IMR-90 (cell line): ENCODE measurements around the gene CALCOCO2. TPM values are rescaled to one million over a fixed set of nuclear protein-coding genes. Genes with fewer than 3 reads are reported as not detected.

Source experiments
- ATAC-seq: fragments of 200-7000 bp; cut with Tn5 transposase; 2 replicates; pipeline ENCODE4 v1.9.1; 2020; ENCODE audit warnings: low read depth, mild to moderate bottlenecking, moderate library complexity
- BruUV-seq: library from RNA; stranded (reverse); fragments of 400-500 nt; replicated peaks from 2 replicates; lab custom pipeline; 2021; lab: Mats Ljungman, UMichigan
- CTCF ChIA-PET: fragments of 300-600 bp; formaldehyde crosslinking; extraction: SDS; loops from one replicate; lab custom pipeline; 2021; ENCODE audit warnings: antibody characterized with exemption; lab: Yijun Ruan, JAX
- POLR2A ChIA-PET: fragments of 300-600 bp; sonication (Branson Sonifier 250); formaldehyde crosslinking; loops from one replicate; lab custom pipeline; 2022; ENCODE audit warnings: antibody characterized with exemption; ENCODE audit not compliant: unreplicated experiment; lab: Charles Lee
- DNase-seq: peaks from one replicate; pipeline ENCODE4 v3.0.0; 2013
- H2AFZ ChIP-seq: replicated peaks from 2 replicates; pipeline ENCODE3; 2013; ENCODE audit warnings: low read length, mild to moderate bottlenecking; ENCODE audit not compliant: poor library complexity
- H2AK5ac ChIP-seq: 2 replicates; pipeline ENCODE4 v1.6.1; 2013; ENCODE audit warnings: low read depth, low read length, inconsistent platforms
- H2AK9ac ChIP-seq: replicated peaks from 2 replicates; pipeline ENCODE3; 2013; ENCODE audit warnings: mild to moderate bottlenecking, low read depth, low read length, moderate library complexity; ENCODE audit not compliant: poor library complexity
- H2BK120ac ChIP-seq: 2 replicates; pipeline ENCODE4 v1.6.1; 2013; ENCODE audit warnings: low read depth, low read length, inconsistent platforms
- H2BK15ac ChIP-seq: 3 replicates; pipeline ENCODE4 v1.6.1; 2013; ENCODE audit warnings: low read depth, low read length, inconsistent platforms
- H2BK20ac ChIP-seq: 2 replicates; pipeline ENCODE4 v1.6.1; 2013; ENCODE audit warnings: low read depth, mild to moderate bottlenecking, inconsistent platforms, low read length, moderate library complexity
- H2BK5ac ChIP-seq: 2 replicates; pipeline ENCODE4 v1.6.1; 2013; ENCODE audit warnings: mild to moderate bottlenecking, low read depth, low read length, inconsistent platforms; ENCODE audit not compliant: poor library complexity, severe bottlenecking
- H3K14ac ChIP-seq: replicated peaks from 2 replicates; pipeline ENCODE4 v1.6.1; 2013; ENCODE audit warnings: low read depth, low read length, inconsistent platforms
- H3K18ac ChIP-seq: 2 replicates; pipeline ENCODE4 v1.6.1; 2013; ENCODE audit warnings: low read depth, low read length, control low read depth
- H3K23ac ChIP-seq: 2 replicates; pipeline ENCODE4 v1.6.1; 2013; ENCODE audit warnings: low read depth, low read length, inconsistent platforms
- H3K27ac ChIP-seq: 2 replicates; pipeline ENCODE4 v1.5.1; 2013; ENCODE audit warnings: mild to moderate bottlenecking, control low read depth, low read length; ENCODE audit not compliant: insufficient read depth
- H3K27me3 ChIP-seq: 2 replicates; pipeline ENCODE4 v1.6.1; 2013; ENCODE audit warnings: low read length; ENCODE audit not compliant: control insufficient read depth, insufficient read depth
- H3K36me3 ChIP-seq: 2 replicates; pipeline ENCODE4 v1.6.1; 2013; ENCODE audit warnings: low read length, mixed read lengths; ENCODE audit not compliant: control insufficient read depth, insufficient read depth
- H3K4ac ChIP-seq: 2 replicates; pipeline ENCODE4 v1.6.1; 2013; ENCODE audit warnings: low read depth, low read length, inconsistent platforms
- H3K4me1 ChIP-seq: 2 replicates; pipeline ENCODE4 v1.6.1; 2013; ENCODE audit warnings: low read length, mixed read lengths; ENCODE audit not compliant: control insufficient read depth, insufficient read depth
- H3K4me2 ChIP-seq: 2 replicates; pipeline ENCODE4 v1.6.1; 2013; ENCODE audit warnings: low read depth, mild to moderate bottlenecking, control low read depth, low read length, moderate library complexity
- H3K4me3 ChIP-seq: 2 replicates; pipeline ENCODE4 v1.5.1; 2013; ENCODE audit warnings: low read depth, mild to moderate bottlenecking, control low read depth, low read length, moderate library complexity; ENCODE audit not compliant: insufficient read depth
- H3K56ac ChIP-seq: 2 replicates; pipeline ENCODE4 v1.6.1; 2013; ENCODE audit warnings: low read length, inconsistent platforms; ENCODE audit not compliant: insufficient read depth; ENCODE audit errors: extremely low read depth
- H3K79me1 ChIP-seq, 2 experiments: 2 replicates each; pipeline ENCODE4 v1.6.1; 2013; ENCODE audit warnings: low read length in 2 of 2, inconsistent platforms in 1 of 2, low read depth in 1 of 2
- H3K9ac ChIP-seq: 2 replicates; pipeline ENCODE4 v1.6.1; 2013; ENCODE audit warnings: low read depth, low read length, control low read depth
- H3K9me1 ChIP-seq: 2 replicates; pipeline ENCODE4 v1.6.1; 2013; ENCODE audit warnings: low read length, inconsistent platforms; ENCODE audit not compliant: insufficient read depth
- H3K9me3 ChIP-seq: 2 replicates; pipeline ENCODE4 v1.6.1; 2013; ENCODE audit warnings: low read length; ENCODE audit not compliant: control insufficient read depth, insufficient read depth
- H4K20me1 ChIP-seq: 2 replicates; pipeline ENCODE4 v1.6.1; 2013; ENCODE audit warnings: low read length, inconsistent platforms; ENCODE audit not compliant: insufficient read depth
- H4K5ac ChIP-seq: 2 replicates; pipeline ENCODE4 v1.6.1; 2013; ENCODE audit warnings: mild to moderate bottlenecking, low read depth, low read length, control low read depth
- H4K8ac ChIP-seq, 2 experiments: 2 replicates each; pipeline ENCODE4 v1.6.1; 2013; ENCODE audit warnings: low read depth in 2 of 2, low read length in 2 of 2, control low read depth in 1 of 2, inconsistent platforms in 1 of 2
- H4K91ac ChIP-seq: 2 replicates; pipeline ENCODE4 v1.6.1; 2013; ENCODE audit warnings: low read depth, low read length, inconsistent platforms; ENCODE audit not compliant: insufficient read depth
- BHLHE40 ChIP-seq: fragments of 150-350 bp; IDR thresholded peaks from 2 replicates; pipeline ENCODE4 v1.6.1; 2016; ENCODE audit warnings: mild to moderate bottlenecking, low read depth, low read length
- CEBPB ChIP-seq: IDR thresholded peaks from 2 replicates; pipeline ENCODE4 v1.6.1; 2012; ENCODE audit warnings: low read depth, low read length, improper control_type of control experiment
- ELK1 ChIP-seq: fragments of 150-350 bp; IDR thresholded peaks from 2 replicates; pipeline ENCODE4 v1.6.1; 2016; ENCODE audit warnings: low read depth, mild to moderate bottlenecking, low read length, moderate library complexity, borderline replicate concordance
- FOS ChIP-seq: fragments of 150-350 bp; IDR thresholded peaks from 2 replicates; pipeline ENCODE4 v1.6.1; 2016; ENCODE audit warnings: low read depth, low read length
- MAFK ChIP-seq: IDR thresholded peaks from 2 replicates; pipeline ENCODE4 v1.6.1; 2012; ENCODE audit warnings: low read depth, low read length, improper control_type of control experiment
- MAZ ChIP-seq: IDR thresholded peaks from 2 replicates; pipeline ENCODE4 v1.6.1; 2012; ENCODE audit warnings: low read depth, mild to moderate bottlenecking, low read length, improper control_type of control experiment, moderate library complexity, borderline replicate concordance
- MXI1 ChIP-seq: IDR thresholded peaks from 2 replicates; pipeline ENCODE4 v1.6.1; 2012; ENCODE audit warnings: low read depth, mild to moderate bottlenecking, low read length, moderate library complexity, borderline replicate concordance
- NFE2L2 ChIP-seq: fragments of 150-350 bp; IDR thresholded peaks from 2 replicates; pipeline ENCODE4 v1.6.1; 2016; ENCODE audit warnings: low read depth, mild to moderate bottlenecking, low read length
- POLR2A ChIP-seq: IDR thresholded peaks from 2 replicates; pipeline ENCODE4 v1.6.1; 2012; ENCODE audit warnings: mild to moderate bottlenecking, low read depth, low read length
- RAD21 ChIP-seq: IDR thresholded peaks from 2 replicates; pipeline ENCODE4 v1.6.1; 2012; ENCODE audit warnings: low read length, improper control_type of control experiment
- RCOR1 ChIP-seq: IDR thresholded peaks from 2 replicates; pipeline ENCODE4 v1.6.1; 2012; ENCODE audit warnings: mild to moderate bottlenecking, low read length, improper control_type of control experiment; ENCODE audit not compliant: insufficient replicate concordance
- RFX5 ChIP-seq: IDR thresholded peaks from 2 replicates; pipeline ENCODE4 v1.8.0; 2012; ENCODE audit warnings: low read depth, mild to moderate bottlenecking, low read length, moderate library complexity
- SMC3 ChIP-seq: fragments of 150-350 bp; IDR thresholded peaks from 2 replicates; pipeline ENCODE4 v1.6.1; 2016; ENCODE audit warnings: low read depth, mild to moderate bottlenecking, antibody characterized with exemption, low read length, moderate library complexity
- WGBS, 2 experiments: methylation state at CpG; one replicate each; pipeline versions ENCODE4 v1.1.5 to v1.1.7; 2013; ENCODE audit warnings: missing lambda C conversion rate in 2 of 2; ENCODE audit not compliant: insufficient read length in 1 of 2; ENCODE audit errors: extremely low coverage in 2 of 2; 5-methylcytosine and 5-hydroxymethylcytosine counted together
- dilution Hi-C: fragments of 300-500 bp; cut with HindIII; formaldehyde crosslinking; loops from one replicate; pipeline ENCODE4 v1.14.3; 2018; ENCODE audit warnings: low sequenced_read_pairs; ENCODE audit not compliant: unreplicated experiment
- in situ Hi-C: fragments of 300-500 bp; cut with MboI; formaldehyde crosslinking; loops from 3 replicates; pipeline ENCODE4 v1.14.3; 2019; ENCODE audit warnings: low sequenced_read_pairs, inconsistent platforms, mixed read lengths
- intact Hi-C: fragments of 100-400 bp; cut with micrococcal nuclease; formaldehyde crosslinking; loops from 2 replicates; pipeline ENCODE4 v1.10.0; 2022
- polyA plus RNA-seq, 3 experiments: library from polyadenylated mRNA; depleted of rRNA; stranded (reverse); fragments of >200 nt; gene quantifications; 2 replicates each; pipeline ENCODE4 v1.2.3, GENCODE V29; 2012; ENCODE audit warnings: low replicate concordance in 1 of 3
- total RNA-seq: library from RNA; depleted of rRNA; stranded (reverse); fragments of >200 nt; gene quantifications from 2 replicates; pipeline ENCODE4 v1.2.3, GENCODE V29; 2012
- TF ChIP-seq, protein P1 (sequence below): fragments of 150-350 bp; IDR thresholded peaks from 2 replicates; pipeline ENCODE4 v1.6.1; 2017; ENCODE audit warnings: mild to moderate bottlenecking, antibody characterized with exemption, low read length, low read depth
- TF ChIP-seq, protein P2 (sequence below): conservative IDR thresholded peaks from 2 replicates; pipeline ENCODE4 v1.5.1; 2012; ENCODE audit warnings: mild to moderate bottlenecking, low read depth, low read length, improper control_type of control experiment

CALCOCO2 gene
- total and polyA plus RNA-seq, 2 of the 4 experiments (the other 2 are of a cell fraction), result 35.9 to 53.4 TPM

GRCh38 chr17:48860456-48860855 lies 29.6 kb downstream of the CALCOCO2 start:
- dilution Hi-C loops, result no loop called here

More at GRCh38 chr17:48860456-48860855, 29.6 kb downstream of the CALCOCO2 start:
- Histone ChIP-seq H3K23ac (no peak overlapping the region), H2AFZ (no peak overlapping the region), H2BK15ac (no peak overlapping the region), H3K27me3 (no peaks in the 10 kb centered on the region), H4K5ac (no peak overlapping the region), H3K18ac (no peak overlapping the region), H3K56ac (no peak overlapping the region), H3K9ac (no peak overlapping the region), H2BK20ac (no peak overlapping the region), H2BK5ac (no peak overlapping the region), H4K20me1 (no peaks in the 10 kb centered on the region), H3K36me3 (peaks cover 38% of the 10 kb centered on the region), H2AK5ac (no peak overlapping the region), H3K4me2 (no peak overlapping the region), H4K91ac (no peak overlapping the region), H3K79me1 (no peaks in the 10 kb centered on the region), H3K4ac (no peak overlapping the region), H3K14ac (no peak overlapping the region), H3K9me1 (no peaks in the 10 kb centered on the region), H3K27ac (no peak overlapping the region), H3K4me3 (no peak overlapping the region), H4K8ac (no peak overlapping the region), H2BK120ac (no peak overlapping the region), H3K9me3 (no peaks in the 10 kb centered on the region), H2AK9ac (no peak overlapping the region), H3K4me1 (no peaks in the 10 kb centered on the region)
- WGBS, 2 experiments, result 100% methylated on average over 1 of the region's 4 CpGs; no CpG with 5 or more reads in 1 of the 2 experiments
- ChIA-PET CTCF (no interaction called here), POLR2A (no interaction called here)
- ATAC-seq (no peak), DNase-seq (no peak)
- in situ Hi-C loops, result no loop called here
- intact Hi-C loops, result no loop called here
- no peak for TF ChIP-seq RFX5
- TF ChIP-seq NFE2L2, result no peak
- no peak for TF ChIP-seq SMC3
- no peak for TF ChIP-seq ELK1
- no peak for TF ChIP-seq CEBPB
- TF ChIP-seq RAD21, result no peak
- TF ChIP-seq POLR2A, result no peak
- TF ChIP-seq RCOR1, result no peak
- TF ChIP-seq, protein P1, sequence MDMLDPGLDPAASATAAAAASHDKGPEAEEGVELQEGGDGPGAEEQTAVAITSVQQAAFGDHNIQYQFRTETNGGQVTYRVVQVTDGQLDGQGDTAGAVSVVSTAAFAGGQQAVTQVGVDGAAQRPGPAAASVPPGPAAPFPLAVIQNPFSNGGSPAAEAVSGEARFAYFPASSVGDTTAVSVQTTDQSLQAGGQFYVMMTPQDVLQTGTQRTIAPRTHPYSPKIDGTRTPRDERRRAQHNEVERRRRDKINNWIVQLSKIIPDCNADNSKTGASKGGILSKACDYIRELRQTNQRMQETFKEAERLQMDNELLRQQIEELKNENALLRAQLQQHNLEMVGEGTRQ, result no peak
- TF ChIP-seq, protein P2, sequence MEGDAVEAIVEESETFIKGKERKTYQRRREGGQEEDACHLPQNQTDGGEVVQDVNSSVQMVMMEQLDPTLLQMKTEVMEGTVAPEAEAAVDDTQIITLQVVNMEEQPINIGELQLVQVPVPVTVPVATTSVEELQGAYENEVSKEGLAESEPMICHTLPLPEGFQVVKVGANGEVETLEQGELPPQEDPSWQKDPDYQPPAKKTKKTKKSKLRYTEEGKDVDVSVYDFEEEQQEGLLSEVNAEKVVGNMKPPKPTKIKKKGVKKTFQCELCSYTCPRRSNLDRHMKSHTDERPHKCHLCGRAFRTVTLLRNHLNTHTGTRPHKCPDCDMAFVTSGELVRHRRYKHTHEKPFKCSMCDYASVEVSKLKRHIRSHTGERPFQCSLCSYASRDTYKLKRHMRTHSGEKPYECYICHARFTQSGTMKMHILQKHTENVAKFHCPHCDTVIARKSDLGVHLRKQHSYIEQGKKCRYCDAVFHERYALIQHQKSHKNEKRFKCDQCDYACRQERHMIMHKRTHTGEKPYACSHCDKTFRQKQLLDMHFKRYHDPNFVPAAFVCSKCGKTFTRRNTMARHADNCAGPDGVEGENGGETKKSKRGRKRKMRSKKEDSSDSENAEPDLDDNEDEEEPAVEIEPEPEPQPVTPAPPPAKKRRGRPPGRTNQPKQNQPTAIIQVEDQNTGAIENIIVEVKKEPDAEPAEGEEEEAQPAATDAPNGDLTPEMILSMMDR, result no peak
- no peak for TF ChIP-seq MXI1
- no peak for TF ChIP-seq MAZ
- no peak for TF ChIP-seq BHLHE40
- TF ChIP-seq FOS, result no peak
- no peak for TF ChIP-seq MAFK
- no TSS peak for BruUV-seq
